ENCODE measurements around the gene RBFOX1.

RBFOX1 gene

GRCh38 chr16:7422036-7422888 lies 89.6 kb downstream of the RBFOX1 start:
- DNase-seq: no peak

GRCh38 chr16:7423434-7424044 lies 90.9 kb downstream of the RBFOX1 start:
- DNase-seq: no peak

- no peak for DNase-seq
Measured at GRCh38 chr16:7426161-7426560, 93.5 kb downstream of the RBFOX1 start.

GRCh38 chr16:7431723-7432122 lies 99.1 kb downstream of the RBFOX1 start:
- DNase-seq: no peak

- DNase-seq: no peak
Measured at GRCh38 chr16:7436306-7436705, 103.7 kb downstream of the RBFOX1 start.

- no peak for DNase-seq
Measured at GRCh38 chr16:7437135-7437804, 104.6 kb downstream of the RBFOX1 start.

GRCh38 chr16:7437843-7438242 lies 105.2 kb downstream of the RBFOX1 start:
- DNase-seq: no peak

- DNase-seq: no peak
Measured at GRCh38 chr16:7438601-7439000, 106.0 kb downstream of the RBFOX1 start.

GRCh38 chr16:7439518-7439917 lies 106.9 kb downstream of the RBFOX1 start:
- DNase-seq: no peak

- no peak for DNase-seq
Measured at GRCh38 chr16:7440886-7441400, 108.3 kb downstream of the RBFOX1 start.

- DNase-seq: no peak
Measured at GRCh38 chr16:7442050-7442449, 109.4 kb downstream of the RBFOX1 start.

- DNase-seq: no peak
Measured at GRCh38 chr16:7443142-7443541, 110.5 kb downstream of the RBFOX1 start.

- DNase-seq: no peak
Measured at GRCh38 chr16:7443648-7444365, 111.2 kb downstream of the RBFOX1 start.

- DNase-seq: no peak
Measured at GRCh38 chr16:7449306-7449705, 116.7 kb downstream of the RBFOX1 start.

- no peak for DNase-seq
Measured at GRCh38 chr16:7449808-7450207, 117.2 kb downstream of the RBFOX1 start.

- no peak for DNase-seq
Measured at GRCh38 chr16:7450440-7450839, 117.8 kb downstream of the RBFOX1 start.

- DNase-seq: no peak
Measured at GRCh38 chr16:7452090-7452489, 119.4 kb downstream of the RBFOX1 start.

GRCh38 chr16:7456211-7456610 lies 123.6 kb downstream of the RBFOX1 start:
- no peak for DNase-seq

- DNase-seq: no peak
Measured at GRCh38 chr16:7458144-7458543, 125.5 kb downstream of the RBFOX1 start.

- DNase-seq: no peak
Measured at GRCh38 chr16:7470344-7470743, 137.7 kb downstream of the RBFOX1 start.

- no peak for DNase-seq
Measured at GRCh38 chr16:7471268-7471667, 138.6 kb downstream of the RBFOX1 start.

GRCh38 chr16:7482032-7482431 lies 149.4 kb downstream of the RBFOX1 start:
- no peak for DNase-seq
